HG03139 (cell line): Measurements from ENCODE around the gene TROAP.
A peak's percentile ranks its signal among the peaks of the same experiment; 100 is the strongest.

Experiments used
- ATAC-seq: cut with Tn5 transposase; IDR thresholded peaks from one replicate; pipeline ENCODE4 v1.9.1; 2021; ENCODE audit not compliant: unreplicated experiment

TROAP gene

DNA sequence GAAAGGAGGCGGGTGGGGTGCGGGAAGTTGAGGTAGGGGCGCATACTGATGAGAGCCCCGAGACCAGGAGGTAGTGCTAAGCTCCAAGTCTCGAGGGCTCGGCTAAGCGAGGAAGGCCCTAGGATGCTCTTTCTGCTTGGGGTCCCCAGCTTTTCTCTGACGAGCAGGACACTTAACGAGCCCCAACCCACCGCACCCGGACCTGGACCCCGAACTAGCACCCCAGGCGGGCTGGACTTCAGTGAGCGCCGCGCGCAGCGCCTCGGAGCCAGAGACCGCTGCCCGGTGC, 18.7 kb downstream of the TROAP start:
- ATAC-seq: no peak

DNA sequence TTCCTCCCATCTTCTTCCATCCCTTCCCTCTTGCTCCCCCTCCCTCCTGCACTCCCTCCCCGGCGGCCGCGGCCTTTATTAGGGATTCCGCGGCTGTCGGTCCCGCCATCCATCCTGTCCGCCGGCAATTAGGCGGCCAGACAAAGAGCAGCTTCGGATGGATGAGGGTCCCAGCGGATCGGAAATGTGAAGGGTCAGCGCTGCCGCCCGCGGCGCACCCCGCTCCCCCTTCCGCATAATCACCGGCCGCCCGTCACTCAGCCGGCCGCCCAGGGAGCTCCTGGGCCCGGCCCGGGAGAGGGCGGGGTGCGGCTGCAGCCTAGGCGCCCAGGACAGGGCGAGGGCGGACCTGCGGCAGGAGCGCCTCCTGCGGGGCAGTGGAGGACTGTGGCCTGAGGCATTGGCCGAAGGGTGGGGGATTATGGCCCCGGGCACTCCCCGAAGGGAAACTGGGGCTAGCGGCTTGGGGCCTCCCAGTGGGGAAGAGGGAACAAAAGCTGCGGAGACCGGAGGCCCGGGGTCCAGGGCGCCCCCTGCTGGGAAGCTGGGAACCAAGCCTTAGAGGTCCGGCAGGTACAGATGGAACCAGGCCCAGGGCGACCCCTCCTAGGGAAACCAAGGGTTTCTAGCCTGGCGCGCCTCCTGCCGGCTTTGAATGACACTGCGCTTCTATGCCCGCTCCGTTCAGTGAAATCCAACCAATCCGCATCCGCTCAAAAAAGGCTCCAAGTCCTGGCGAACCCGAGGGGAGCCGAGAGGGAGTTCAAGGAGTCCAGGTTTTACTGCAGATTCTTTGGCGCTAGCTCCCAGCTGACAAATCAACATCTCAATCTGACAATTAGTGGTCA, 19.2 kb downstream of the TROAP start:
- ATAC-seq: no peak

DNA sequence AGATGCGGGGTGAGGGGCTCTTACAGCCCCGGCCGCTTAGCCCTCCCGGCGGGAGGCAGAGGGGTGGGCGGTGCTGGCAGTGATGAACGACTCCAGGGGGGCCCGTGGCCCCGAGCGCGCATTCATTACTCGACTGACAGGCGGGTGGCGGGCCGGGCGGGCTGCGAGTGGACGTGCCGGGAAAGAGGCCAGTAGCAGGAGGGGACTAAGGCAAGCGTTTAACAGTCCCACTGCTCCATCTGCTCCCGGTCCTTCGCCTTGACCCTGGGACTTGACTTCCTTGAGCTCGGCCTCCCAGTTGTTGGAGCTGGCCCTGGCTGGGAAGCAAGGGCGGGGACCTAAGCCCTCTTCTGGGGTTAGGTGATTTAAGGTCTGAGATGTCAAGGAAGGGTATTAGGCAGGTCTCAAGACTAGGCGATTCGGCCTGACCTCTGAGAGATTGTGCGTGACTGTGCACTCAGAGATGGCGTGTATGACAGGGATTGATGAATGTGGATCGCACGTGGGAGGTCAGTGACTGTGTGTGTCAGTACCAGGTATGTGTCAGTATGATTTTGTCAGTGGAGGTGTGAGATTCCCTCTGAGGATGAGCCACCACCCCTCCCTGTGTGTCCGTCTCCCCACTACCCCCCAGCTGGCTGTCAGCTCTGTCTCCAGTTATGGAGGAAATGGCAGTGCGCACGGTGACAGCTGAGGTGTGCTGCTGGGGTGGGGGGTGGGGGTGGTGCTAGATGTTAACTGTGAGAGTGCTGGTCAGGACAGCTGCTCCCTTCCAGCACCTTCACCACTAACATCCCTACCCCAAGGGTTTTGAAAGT, 20.1 kb downstream of the TROAP start:
- no peak for ATAC-seq

DNA sequence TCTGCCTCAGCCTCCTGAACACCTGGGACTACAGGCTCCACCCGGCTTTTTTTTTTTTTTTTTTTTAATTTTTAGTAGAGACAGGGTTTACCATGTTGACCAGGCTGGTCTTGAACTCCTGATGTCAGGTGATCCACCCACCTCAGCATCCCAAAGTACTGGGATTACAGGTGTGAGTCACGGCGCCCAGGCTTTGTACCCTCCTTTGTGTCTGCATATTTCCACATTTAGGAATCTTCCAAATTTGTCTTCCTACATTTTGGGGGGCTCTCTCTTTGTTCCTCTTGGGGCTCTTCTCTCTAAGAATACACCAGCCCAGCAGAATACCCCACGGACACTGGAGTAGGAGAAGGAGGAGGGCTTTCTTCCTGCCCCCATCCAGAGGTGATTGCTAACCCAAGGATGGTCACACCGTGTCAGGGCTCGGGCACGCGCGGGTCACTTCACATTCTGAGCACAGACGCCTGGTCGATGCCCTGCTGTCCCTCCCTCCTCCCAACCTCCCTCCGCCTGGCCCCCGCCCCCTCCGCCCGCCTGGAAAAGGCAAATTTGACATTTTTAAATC, 21.5 kb downstream of the TROAP start:
- no peak for ATAC-seq

DNA sequence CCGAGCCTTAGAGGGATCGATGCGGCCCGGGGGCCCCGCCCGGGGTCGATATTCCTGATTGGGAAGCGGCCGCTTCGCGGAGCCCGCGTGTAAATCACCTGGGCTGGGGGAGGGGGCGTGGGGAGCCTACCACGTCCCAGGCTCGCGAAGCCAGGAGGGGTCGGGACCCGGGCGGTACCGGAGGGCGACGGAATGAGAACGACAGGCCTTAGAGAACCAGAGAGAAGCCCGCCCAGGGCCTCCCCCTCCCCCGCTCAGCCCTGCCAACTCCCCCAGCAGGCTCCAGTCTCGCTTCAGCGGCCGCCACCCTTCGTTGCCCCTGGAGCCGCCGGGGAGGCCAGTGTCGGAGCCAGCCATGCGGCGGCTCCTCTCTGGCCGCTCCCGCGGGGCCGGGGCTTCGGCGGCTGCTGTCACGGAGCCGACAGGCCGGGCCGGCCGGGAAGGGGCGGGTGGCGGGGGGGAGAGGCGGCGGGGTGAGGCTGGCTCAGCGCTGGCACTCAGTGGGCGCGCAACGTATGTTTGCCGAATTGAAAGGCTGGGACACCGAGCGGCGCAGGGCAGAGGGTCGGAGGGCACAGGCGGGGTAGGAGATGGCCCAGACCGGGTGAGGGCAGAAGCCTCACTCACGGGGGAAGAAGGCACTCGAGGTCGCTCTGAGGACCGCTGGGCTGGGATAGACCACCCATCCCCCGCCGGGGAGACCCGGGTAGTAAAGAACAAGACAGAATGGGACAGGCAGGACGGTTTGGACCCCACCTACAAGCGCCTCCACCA, 22.2 kb downstream of the TROAP start:
- ATAC-seq: no peak

DNA sequence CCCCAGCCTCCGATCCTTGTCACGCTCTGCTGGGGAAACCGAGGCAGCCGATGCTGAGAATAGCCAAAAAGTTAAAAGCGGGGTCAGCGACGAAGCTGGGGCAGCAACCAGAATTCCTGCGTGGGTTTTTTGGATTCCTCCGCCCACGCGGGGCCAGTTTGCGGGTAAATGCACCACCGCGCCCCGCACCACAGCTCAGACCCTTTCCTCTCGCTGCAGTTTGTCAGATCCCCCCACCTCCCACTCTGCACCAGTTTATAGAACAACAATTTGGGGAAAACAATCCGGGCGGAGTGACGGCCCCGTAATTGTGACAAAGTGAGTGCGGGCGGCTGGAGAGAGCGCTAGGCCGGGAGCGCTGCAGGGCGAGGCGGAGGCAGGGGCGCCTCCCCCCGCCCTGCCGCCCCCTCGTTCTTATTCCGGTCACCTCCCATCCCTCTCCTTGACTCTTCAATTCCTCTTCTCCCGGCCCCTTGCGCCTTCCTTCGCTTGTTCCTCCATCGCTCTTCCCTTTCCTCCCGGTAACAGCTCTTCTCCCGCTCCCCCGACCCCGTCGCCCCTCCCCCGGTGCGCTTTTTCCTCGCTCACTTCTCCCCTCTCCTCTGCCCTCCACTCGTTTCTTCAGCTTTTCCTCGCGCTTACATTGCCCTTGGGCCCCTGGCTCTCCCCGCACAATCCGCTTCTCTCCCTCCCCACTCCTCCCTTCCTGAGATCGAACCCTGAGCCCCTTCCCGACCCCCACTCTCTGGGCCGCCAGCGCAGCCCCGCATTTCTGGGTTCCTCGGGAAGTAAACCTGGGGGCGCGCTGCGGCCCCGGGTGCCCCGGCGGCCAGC, 23.0 kb downstream of the TROAP start:
- ATAC-seq: no peak

- no peak for ATAC-seq
Measured at GRCh38 chr12:49346659-49347310, 23.7 kb downstream of the TROAP start, which contains the start of gene DNAJC22. TSS of gene DNAJC22 (plus strand) at chr12:49346888. CDS start at chr12:49348873, 1,985 bp downstream.

GRCh38 chr12:49347311-49348193, 24.5 kb downstream of the TROAP start:
- ATAC-seq: peak; percentile 47

- no peak for ATAC-seq
Measured at GRCh38 chr12:49348781-49349180, 25.7 kb downstream of the TROAP start.

DNA sequence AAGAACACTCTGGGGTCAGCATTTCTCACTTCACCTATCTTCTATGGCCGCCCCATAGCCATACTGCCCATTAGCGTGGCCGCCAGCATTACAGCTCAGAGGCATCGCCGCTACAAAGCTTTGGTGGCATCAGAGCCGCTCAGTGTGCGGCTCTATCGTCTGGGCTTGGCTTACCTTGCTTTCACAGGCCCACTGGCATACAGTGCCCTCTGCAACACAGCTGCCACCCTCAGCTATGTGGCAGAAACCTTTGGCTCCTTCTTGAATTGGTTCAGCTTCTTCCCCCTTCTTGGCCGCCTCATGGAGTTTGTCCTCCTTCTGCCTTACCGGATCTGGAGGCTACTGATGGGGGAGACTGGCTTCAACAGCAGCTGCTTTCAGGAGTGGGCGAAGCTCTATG, 26.2 kb downstream of the TROAP start:
- ATAC-seq: no peak

DNA sequence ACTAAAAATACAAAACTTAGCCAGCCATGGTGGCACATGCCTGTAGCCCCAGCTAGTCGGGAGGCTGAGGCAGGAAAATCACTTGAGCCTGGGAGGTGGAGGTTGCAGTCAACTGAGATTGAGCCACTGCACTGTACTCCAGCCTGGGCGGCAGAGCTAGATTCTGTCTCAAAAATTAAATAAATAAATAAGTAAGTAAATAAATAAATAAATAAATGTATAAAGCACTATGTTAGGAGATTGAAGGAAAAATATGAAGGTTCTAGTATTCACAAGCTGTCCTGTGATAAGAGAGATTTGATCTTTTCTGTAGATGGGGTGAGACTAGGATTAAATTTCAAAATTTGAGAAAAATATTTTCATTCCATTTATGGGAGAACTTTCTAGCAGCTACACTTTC, 29.3 kb downstream of the TROAP start:
- ATAC-seq: no peak

GRCh38 chr12:49355913-49356312, 32.9 kb downstream of the TROAP start:
- ATAC-seq: no peak

- no peak for ATAC-seq
Measured at GRCh38 chr12:49357103-49357678, 34.1 kb downstream of the TROAP start.

DNA sequence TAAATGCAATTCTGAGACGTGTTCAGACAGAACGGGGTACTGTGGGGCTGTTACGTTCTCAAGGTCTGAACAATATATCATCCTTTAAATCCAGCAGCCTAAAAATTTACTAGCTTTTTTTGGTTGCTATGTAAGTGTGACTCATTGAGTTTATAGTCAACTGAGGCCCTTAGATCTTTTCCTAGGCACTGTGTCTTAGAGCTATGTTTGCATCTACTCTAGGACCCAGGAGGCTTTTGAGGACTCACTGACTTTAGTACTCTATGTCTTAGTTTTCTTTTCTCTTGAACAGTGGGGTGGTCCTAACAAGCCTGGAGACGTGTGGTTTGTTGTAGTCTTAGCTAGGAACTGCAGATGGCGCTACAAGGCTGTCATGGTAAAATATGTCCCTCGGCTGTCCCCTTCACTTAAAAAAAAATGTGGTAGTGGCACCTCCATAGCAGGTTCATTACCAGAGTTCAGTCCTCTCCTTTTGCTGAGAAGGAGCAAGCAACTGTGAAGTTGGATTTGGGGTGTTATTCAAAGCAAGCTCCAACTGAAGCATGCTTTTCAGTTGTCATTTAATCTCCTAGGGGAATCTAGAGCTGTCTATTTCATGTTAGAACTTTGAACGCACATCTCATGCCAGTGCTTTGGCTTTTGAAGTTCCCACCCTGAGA, 35.6 kb downstream of the TROAP start:
- ATAC-seq: no peak

DNA sequence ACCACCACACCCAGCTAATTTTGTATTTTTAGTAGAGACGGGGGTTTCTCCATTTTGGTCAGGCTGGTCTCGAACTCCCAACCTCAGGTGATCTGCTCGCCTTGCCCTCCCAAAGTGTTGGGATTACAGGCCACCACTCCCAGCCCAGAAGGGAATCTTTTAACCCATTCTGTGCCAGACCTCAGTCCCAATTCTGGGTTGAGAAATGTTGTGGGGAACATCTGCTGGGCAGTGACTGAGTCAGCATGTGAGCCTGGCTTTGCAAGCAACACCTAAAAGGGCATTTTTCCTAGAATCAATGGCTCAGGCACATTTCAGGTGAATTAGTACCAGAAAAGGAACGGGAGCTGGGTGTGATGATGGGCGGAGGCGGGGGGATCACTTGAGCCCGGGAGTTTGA, 36.6 kb downstream of the TROAP start:
- no peak for ATAC-seq

DNA sequence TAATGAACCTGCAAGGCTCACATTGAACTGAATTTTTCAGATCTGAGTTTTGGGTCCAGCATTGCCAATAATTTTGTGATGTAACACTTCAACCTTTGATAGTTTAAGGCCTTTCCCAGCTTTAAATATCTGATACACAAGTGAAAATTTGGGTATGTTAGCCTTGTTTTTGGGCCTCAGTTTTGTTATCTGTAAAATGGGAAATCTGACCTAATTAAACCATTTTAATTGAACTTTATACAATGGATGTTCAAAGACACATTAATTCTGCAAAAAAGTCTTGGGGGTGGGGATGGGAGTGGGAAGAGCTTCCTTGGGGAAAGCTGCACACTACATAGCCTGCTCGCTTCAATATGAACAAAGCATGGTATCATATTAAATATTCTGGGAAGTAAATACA, 39.0 kb downstream of the TROAP start:
- no peak for ATAC-seq

- ATAC-seq: no peak
Measured at GRCh38 chr12:49364989-49365388, 41.9 kb downstream of the TROAP start.

GRCh38 chr12:49365542-49365941, 42.5 kb downstream of the TROAP start:
- ATAC-seq: no peak
